HG03060 (cell line): ENCODE measurements around the gene SMCO2.

Source experiments
- ATAC-seq: cut with Tn5 transposase; IDR thresholded peaks from one replicate; pipeline ENCODE4 v1.9.1; 2021; ENCODE audit warnings: low read depth, moderate number of reproducible peaks; ENCODE audit not compliant: unreplicated experiment

Gene SMCO2

DNA sequence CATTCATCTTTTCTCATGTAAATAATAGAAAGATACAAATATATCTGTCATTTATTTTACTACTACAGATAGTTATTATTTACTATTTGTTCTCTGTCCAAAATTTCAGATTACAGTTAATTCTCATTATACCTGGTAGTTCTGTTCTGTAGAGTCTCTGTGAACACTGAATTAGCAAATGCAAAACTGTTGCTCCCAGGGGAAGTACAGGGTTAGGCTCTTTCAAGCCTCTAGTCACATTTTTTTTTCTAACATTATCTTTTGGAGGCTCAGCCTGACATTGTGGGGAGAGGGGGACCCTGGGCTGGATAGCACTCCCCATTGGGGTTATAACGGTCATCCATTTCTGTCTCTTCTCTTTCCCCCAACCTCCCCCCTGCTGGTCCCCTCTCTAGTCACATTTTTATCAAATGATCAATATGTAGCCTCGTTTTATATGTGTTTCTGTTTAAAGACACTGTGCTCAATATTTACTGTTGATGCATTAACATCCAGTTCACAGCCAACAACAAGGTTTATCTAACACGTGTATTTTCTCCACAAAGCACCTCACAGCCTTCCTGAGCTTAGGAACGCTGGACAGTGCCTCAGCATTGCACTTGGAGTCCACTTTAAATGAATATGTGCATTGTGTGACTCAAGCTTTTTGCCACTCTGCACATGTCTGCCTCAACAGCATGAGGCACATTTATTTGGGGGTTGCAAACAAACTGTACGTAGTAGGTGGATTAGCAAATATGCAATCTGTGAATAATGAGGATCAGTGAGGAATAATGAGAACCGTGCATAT is 4.7 kb downstream of the SMCO2 start:
- ATAC-seq: no peak

DNA sequence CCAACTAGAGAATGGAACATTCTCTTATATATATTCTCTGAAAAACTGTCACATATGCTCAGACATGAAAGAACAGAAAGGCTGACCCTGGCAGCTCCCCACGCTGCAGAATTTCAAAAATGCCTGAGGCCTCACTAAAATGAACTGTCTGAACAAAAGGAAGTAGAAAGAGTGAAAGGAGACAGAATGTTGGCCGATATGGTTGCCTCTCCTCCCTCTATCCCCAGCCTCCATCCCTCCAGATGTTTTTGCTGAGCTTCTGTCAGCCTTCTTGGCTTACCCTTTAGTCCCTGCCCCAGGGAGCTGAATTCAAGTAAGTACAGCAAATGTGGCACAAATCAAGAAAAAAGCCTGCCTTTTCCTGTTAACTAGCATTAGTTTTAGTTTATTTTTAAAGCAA is 6.9 kb downstream of the SMCO2 start:
- no peak for ATAC-seq

DNA sequence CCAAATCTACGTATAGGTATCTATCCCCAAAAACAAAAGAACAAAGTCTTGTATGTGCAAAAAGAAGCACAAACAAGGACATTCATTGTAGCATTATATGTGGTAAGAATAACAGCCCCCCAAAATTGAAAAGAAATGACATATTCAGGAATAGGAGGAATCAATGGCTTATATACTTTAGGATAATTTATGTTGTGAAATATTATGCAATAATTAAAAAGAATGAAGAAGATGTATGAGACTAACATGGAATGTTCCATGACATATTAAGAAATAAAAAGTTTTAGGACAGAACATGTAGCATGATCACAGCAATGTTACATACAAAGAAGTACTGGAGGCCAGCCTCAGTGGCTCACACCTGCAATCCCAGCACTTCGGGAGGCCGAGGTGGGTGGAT is 9.1 kb downstream of the SMCO2 start:
- no peak for ATAC-seq

DNA sequence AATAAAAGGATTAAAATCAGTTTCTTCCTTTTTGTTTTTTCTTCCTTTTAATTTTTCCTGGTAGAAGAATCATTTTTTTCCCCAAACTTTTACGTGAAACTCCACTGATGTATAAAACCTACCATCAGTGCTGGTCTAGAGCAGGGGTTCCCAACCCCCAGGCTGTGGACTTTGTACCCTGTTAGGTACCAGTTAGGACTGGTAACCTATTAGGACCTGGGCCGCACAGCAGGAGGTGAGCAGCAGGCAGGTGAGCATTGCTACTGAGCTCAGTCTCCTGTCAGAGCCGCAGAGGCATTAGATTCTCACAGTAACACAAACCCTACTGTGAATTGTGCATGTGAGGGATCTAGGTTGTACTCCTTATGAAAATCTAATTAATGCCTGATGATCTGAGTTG is 10.1 kb downstream of the SMCO2 start:
- no peak for ATAC-seq

DNA sequence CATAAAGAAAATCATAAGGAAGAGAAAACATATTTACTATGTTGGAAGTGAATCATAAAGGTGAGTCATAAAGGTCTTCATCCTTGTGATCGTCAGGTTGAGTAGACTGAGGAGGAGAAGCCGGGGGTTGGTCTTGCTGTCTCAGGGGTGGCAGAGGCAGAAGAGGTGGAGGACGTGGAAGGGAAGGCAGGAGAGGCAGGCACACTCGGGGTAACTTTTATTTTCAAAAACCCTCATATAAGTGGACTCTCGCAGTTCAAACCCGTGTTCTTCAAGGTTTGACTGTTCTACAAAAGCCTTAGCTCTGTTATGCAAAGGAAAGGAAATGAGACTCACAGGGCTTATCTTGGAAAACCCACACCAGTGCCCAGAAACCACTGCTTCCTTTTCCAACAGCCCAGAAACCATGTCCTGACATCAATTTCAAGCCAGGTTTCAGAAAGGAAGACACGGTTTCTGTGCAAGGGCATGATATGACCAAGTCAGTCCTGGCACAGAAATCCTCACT is 14.0 kb downstream of the SMCO2 start:
- ATAC-seq: no peak

DNA sequence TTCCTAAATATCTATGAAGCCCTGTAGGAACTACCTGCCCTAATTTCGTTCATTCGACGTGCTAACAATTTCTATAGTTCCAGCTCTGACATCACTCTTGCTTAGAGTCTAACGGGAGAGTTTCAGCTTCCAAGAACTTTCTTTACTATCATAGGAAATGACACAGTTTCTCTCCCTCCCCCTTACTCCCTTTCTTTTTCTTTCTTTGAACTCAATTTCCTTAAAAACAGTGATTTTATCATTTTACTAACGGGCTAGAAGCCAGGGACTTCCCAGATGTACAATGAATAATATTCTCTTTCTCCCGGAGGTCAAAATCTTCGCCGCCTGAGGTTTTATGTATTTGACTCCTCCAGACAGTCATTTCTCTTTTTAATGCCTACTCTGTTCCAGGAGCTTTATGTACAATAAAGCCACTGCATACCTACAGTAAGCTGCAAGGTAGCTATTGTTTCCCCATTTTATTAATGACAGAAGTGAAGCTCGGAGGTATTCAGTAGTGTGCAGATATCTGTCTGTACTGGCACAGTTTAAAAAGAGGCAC is 15.7 kb downstream of the SMCO2 start:
- no peak for ATAC-seq

DNA sequence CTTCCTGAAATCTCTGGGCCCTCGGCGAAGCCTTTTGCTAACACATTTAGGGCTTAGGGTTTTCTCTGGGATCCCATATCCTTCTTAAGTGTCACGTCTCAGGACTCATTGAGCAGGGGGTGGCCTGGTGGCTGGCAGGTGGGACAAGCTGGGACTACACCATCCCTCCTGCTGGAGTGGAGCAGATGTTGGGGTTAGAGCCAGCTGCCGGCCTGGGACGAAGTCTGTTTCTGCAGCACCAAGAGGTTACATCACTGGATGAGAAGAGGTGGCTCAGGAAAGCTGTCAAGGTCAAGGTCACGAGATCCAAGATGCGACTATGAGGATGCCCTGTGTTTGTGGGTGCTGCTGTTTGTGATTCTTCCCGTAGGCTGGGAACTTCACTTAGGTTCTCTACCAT is 16.3 kb downstream of the SMCO2 start:
- no peak for ATAC-seq

DNA sequence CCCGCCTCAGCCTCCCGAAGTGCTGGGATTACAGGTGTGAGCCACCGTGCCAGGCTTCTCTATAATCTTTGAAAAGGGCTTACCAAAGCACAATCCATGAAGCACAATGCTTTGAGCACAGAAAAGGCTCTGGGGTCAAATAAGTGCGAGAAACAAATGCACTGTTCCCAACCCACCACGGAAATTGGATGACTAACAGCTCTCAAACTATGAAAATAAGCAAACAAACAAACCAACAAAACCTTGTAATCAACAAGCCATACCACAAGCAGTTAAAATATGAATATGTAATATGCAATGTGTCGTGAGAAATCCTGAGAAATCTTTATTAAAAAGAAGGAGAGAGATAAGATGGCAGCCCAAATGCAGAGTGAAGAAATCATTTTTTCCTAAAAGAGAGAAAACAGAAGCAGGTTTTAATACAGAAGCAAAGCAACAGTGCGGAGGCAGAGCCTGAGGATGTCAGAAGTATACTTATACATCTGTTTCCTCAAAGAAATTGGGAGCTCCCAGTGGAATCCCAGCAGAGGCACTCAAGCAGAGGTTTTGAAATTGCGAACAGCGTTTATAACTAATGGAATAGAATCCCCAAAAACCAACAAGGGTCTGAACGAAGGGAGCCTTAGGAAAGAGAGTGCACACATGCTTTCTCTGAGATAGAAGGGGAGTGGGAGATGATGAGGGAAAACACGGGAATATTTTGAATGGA is 17.1 kb downstream of the SMCO2 start:
- ATAC-seq: no peak

DNA sequence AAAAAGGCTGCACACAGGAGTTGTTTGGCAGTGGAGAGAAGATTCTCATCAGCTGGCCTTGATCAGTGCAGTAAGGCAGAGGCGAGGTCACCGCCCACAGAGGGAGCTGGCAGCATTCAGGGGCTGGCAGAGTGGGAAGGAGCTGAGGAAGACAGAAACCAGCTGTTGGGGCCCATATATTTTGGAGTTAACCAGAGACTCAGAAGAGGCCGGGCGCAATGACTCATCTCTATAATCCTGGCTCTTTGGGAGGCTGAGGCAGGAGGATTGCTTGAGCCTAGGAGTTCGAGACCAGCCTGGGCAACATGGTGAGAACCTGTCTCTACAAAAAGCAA is 17.7 kb downstream of the SMCO2 start:
- ATAC-seq: no peak

DNA sequence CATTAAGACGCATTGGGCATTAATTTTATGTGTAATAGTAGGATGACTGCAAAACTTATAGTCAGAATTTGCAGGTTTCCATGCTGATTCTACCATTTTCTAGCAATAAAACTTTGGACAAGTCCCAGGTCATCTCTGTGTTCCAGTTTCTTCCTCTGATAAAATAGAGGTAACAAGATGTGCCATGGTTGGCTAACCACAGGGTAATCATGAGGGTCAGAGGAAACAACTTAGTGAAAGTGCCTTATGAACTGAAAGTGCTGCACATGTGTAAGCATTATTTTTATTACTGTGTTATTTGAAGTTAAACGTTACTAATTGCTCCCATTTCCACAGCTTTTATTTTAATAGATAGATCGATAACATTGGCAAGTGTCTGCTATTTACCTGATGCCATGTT is 21.1 kb downstream of the SMCO2 start:
- no peak for ATAC-seq

DNA sequence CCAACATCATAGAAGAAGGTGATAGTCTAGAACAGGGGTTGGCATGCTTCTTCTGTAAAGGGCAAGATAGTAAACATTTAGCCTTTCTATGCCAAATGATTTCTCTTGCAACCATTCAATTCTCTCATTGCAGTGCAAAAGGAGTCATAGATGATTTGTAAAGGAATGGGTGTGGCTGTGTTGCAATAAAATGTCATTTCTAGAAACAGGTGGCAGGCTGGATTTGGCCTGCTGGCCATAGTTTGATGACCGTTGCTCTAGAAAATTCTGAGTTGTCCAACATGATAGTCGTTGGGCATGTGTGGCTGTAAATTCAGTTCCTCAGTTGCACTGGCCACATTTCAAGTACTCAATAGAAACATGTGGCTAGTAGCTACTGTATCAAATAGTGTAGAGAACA is 21.7 kb downstream of the SMCO2 start:
- no peak for ATAC-seq

DNA sequence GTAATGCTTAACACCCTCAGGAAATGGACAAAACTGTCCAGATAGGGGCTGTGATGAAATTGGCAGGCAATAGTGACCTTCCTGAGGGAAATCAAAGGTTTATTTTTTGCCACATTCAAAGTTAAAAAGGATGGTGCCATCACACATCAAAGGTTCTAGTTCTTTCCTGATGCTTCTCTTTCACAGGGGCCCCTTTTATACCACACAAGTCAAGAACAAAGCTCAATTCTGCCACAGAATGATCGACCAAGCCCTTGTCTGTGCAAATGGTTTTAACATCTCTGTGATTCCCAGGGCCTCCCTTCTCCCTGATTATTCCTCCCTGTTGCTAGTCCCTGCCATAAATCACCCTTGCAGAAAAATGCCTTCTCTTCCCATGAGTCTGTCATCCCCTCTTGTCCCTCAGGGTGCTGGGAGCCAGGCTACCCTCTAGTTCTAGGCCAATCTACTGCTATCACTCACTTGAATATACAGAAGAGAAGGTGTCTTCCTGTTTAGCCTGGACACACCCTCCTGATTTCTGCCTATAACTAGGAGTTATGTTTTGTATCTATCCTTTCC is 22.7 kb downstream of the SMCO2 start:
- ATAC-seq: no peak

DNA sequence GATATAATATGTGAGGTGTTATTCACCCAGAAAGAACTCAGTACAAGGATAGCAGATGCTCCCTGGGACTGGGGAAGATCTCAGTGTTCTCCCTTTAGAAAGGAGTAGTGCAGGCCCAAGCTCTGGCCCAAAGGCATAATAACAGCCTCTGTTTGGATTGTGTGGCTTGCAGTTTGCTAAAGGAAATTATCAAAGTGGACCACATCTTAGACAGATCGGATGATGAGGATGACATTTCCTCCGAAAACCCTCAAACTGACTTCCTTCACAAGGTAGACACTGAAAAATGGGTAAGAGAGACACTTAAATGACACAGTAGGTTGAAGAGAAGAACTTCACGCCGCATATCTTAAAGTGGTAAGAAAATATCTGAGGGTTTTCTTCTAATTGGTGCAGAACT is 26.1 kb downstream of the SMCO2 start:
- ATAC-seq: no peak

DNA sequence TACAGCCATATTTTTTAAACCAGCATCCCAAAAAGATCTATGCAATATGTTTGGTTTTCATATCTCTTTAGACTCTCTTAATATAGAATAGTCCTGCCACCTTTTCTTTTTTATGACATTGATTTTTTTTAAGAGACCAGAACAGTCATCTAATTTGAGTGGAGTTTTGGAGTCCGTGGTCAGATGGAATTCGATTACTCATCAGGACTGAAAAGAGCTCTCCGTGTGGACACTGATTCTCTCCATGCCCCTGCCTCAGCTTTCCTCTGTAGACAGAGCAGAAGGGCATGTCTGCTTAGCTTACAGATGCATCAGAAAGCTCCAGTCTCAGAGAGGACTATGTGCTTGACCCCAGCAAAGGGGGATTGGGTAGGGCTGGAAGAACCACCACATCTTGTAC is 27.8 kb downstream of the SMCO2 start:
- ATAC-seq: no peak

DNA sequence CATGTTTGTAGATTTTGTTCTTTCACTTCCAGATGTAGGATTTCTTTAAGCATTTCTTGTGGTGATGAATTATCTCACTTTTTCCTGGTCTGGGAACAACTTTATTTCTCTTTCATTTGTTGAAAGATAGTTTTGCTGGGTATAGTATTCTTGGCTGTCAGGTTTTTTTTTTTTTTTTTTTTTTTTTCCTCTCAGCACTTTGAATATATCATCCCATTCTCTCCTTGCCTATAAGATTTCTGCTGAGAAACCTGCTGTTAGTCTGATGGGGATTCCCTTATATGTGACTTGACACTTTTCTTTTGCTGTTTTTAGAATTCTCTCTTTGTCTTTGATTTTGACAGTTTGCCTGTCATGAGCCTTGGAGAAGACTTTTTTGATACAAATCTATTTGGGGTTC is 30.5 kb downstream of the SMCO2 start:
- no peak for ATAC-seq

DNA sequence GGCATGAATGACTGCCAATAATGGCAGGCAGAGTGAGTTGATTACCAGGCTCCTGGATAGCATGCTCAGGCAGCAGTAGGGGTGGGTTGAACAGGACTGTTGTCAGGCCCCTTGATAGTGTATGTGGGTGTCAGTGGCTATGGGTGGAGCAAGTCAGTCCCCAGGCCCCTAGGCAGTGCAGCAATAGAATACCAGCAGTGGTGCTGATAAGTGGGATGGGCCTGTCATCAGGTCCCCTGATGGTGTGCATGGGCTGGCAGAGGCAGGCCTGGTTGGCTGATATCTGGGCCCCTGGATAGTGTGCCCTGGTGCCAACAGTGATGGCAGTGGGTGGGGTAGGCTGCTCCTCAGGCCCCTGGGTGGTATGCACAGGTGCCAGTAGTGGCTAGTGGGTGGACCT is 32.4 kb downstream of the SMCO2 start:
- no peak for ATAC-seq

DNA sequence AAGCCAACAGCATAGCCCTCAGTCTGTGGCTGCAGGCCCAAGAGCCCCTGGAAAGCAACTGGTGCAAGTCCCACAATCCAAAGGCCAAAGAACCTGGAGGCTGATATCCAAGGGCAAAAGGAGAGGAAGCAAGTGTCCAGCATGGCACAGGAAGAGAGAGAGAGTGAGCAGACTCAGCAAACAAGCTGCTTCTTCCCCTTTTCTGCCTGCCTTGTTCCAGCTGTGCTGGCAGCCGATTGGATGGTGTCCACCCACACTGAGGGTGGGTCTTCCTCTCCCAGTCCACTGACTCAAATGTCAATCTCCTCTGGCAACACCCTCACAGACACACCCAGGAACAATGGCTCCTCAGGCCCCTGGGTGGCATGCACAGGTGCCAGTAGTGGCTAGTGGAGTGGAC is 33.5 kb downstream of the SMCO2 start:
- ATAC-seq: no peak

DNA sequence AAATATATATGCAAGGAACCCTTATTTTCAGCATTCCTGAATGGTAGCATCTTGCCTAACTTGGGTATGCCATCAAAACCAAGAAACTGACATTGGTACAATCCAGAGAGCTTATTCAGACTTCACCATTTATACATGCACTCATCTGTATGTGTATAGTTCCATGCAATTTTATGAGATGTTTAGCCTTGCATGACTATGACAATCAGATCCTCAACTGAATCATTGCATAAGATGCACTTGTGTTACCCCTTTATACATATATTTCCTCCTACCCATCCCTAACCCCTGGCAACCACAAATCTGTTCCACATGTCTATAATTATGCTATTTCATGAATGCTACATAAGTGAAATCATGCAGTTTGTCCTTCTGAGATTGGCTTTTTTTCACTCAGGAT is 40.4 kb downstream of the SMCO2 start:
- ATAC-seq: no peak

DNA sequence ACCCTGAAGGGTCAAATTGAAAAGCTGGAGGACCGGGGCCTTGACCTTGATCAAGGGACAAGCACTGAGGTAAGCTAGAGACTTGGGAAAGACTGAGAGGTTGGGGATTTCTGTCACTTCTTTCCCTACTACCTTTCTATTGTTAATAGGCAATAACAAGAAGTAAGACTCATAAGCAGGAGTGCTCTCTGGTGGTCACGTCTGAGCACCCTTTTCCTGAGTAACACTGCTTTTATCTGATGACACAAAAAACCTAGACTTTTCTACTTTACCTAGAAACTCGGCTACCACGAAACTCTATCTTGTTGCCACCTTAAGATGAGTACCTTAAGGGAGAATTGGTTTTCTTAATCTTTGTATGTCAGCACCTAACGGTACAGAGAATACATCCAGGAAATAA is 41.9 kb downstream of the SMCO2 start:
- ATAC-seq: no peak

DNA sequence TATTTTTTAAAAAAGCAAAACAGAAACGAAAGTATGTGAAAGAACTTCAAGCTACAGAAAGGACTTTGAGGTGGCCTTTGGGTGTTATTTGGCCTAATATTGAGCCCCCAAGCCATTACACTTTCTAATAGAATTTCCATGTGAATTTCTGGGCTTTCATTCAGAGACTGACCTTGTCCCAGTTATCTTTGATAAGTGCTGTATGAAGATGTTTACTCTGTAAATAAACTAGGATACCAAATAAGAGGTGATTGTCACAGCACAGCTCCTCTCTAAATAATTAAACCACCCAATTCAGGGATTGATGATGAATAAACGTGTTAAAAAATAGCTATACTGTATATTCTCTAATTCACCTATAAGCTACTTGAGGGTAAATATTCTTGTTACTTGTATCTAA is 44.7 kb downstream of the SMCO2 start:
- ATAC-seq: no peak

DNA sequence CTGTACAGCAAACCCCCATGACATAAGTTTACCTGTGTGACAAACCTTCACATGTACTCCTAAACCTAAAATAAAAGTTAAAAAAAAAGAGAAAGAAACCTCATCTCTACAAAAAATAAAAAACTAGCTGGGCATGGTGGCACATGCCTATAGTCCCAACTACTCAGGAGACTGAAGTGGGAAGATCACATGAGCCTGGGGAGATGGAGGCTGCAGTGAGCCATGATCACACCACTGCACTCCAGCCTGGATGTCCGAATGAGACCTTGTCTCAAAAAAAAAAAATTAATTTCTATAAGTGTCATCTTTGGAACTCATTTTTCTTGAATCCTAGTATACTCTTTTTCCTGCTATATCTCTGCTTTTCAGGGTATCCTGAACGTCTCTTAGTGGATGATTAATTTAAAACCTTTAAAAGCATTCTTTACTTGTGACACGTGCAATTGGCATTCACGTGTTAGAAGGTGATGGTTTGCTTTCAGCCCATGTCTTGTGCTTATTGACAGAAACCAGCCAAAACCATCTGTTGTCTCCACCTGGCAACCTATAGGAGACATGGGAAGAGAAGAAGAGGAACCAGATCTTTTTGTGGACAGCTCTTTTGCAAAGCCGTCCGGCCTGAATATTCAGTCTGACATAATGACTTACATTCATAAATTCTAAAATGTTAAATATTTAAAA is 46.9 kb downstream of the SMCO2 start:
- ATAC-seq: no peak
